HepG2 (cell line): ENCODE measurements around the gene VGF. TPM values are rescaled to one million over a fixed set of nuclear protein-coding genes. Genes with fewer than 3 reads are reported as not detected.

Experiments
- CEBPG ChIP-seq: IDR thresholded peaks from 2 replicates; pipeline ENCODE4 v1.6.1; 2016
- FOXJ3 ChIP-seq: sonication (generic); formaldehyde crosslinking; IDR thresholded peaks from 2 replicates; pipeline ENCODE4 v1.4.0; 2020; ENCODE audit warnings: missing genetic modification reagents, mild to moderate bottlenecking, borderline replicate concordance
- FOXK1 ChIP-seq: sonication (generic); formaldehyde crosslinking; IDR thresholded peaks from 2 replicates; pipeline ENCODE4 v1.4.0; 2020; ENCODE audit warnings: low read depth, missing genetic modification reagents, borderline replicate concordance
- GABPB1 ChIP-seq: IDR thresholded peaks from 2 replicates; pipeline ENCODE4 v1.6.1; 2016; ENCODE audit warnings: mild to moderate bottlenecking, missing genetic modification reagents, moderate library complexity, missing compliant biosample characterization
- GTF3A ChIP-seq: sonication (generic); formaldehyde crosslinking; conservative IDR thresholded peaks from 2 replicates; pipeline ENCODE4 v1.4.0; 2020; ENCODE audit warnings: mild to moderate bottlenecking, missing genetic modification reagents
- IKZF4 ChIP-seq: sonication (generic); formaldehyde crosslinking; IDR thresholded peaks from 2 replicates; pipeline ENCODE4 v1.5.1; 2020; ENCODE audit warnings: borderline replicate concordance, mild to moderate bottlenecking, low read depth, missing genetic modification reagents; ENCODE audit errors: not compliant biosample characterization
- MAZ ChIP-seq, 2 experiments: sonication (generic) in 1 of 2; formaldehyde crosslinking in 1 of 2; IDR thresholded peaks; 2 replicates each; pipeline versions ENCODE4 v1.5.0 to v1.6.1; 2012 to 2020; ENCODE audit warnings: low read depth in 2 of 2, mild to moderate bottlenecking in 2 of 2, borderline replicate concordance in 1 of 2, improper control_type of control experiment in 1 of 2, low read length in 1 of 2, missing genetic modification reagents in 1 of 2, moderate library complexity in 1 of 2
- MED8 ChIP-seq: sonication (generic); formaldehyde crosslinking; IDR thresholded peaks from 2 replicates; pipeline ENCODE4 v1.8.1; 2023; ENCODE audit warnings: mild to moderate bottlenecking, missing genetic modification reagents; ENCODE audit not compliant: insufficient replicate concordance
- MYC ChIP-seq: sonication (generic); formaldehyde crosslinking; IDR thresholded peaks from 2 replicates; pipeline ENCODE4 v1.9.0; 2021; ENCODE audit warnings: missing genetic modification reagents, borderline replicate concordance
- POLR2AphosphoS2 ChIP-seq: IDR thresholded peaks from 2 replicates; pipeline ENCODE4 v1.6.1; 2011; ENCODE audit warnings: low read depth, low read length, improper control_type of control experiment
- POLR2AphosphoS5 ChIP-seq: IDR thresholded peaks from 2 replicates; pipeline ENCODE4 v1.6.1; 2012; ENCODE audit warnings: low read depth, low read length
- RARA ChIP-seq: IDR thresholded peaks from 2 replicates; pipeline ENCODE4 v1.6.1; 2016; ENCODE audit warnings: missing genetic modification reagents, missing compliant biosample characterization
- RELA ChIP-seq: sonication (generic); formaldehyde crosslinking; IDR thresholded peaks from 2 replicates; pipeline ENCODE4 v1.4.0; 2020; ENCODE audit warnings: missing genetic modification reagents
- SALL2 ChIP-seq: sonication (generic); formaldehyde crosslinking; IDR thresholded peaks from 2 replicates; pipeline ENCODE4 v1.8.1; 2023; ENCODE audit warnings: mild to moderate bottlenecking, missing genetic modification reagents, inconsistent platforms
- SCMH1 ChIP-seq: sonication (generic); formaldehyde crosslinking; IDR thresholded peaks from 2 replicates; pipeline ENCODE4 v1.9.0; 2021; ENCODE audit warnings: missing genetic modification reagents, mild to moderate bottlenecking, borderline replicate concordance
- SP140L ChIP-seq: sonication (generic); formaldehyde crosslinking; IDR thresholded peaks from 2 replicates; pipeline ENCODE4 v1.4.0; 2020; ENCODE audit warnings: missing genetic modification reagents, borderline replicate concordance
- STAG1 ChIP-seq: sonication (generic); formaldehyde crosslinking; IDR thresholded peaks from 2 replicates; pipeline ENCODE4 v1.4.0; 2020; ENCODE audit warnings: missing genetic modification reagents
- TEAD3 ChIP-seq: optimal IDR thresholded peaks from 2 replicates; pipeline ENCODE3; 2016; ENCODE audit warnings: borderline replicate concordance
- TOE1 ChIP-seq: sonication (generic); formaldehyde crosslinking; IDR thresholded peaks from 2 replicates; pipeline ENCODE4 v1.4.0; 2020; ENCODE audit warnings: mild to moderate bottlenecking, missing genetic modification reagents
- ZBTB21 ChIP-seq: sonication (generic); formaldehyde crosslinking; IDR thresholded peaks from 2 replicates; pipeline ENCODE4 v1.4.0; 2020; ENCODE audit warnings: missing genetic modification reagents
- ZNF564 ChIP-seq: sonication (generic); formaldehyde crosslinking; IDR thresholded peaks from 2 replicates; pipeline ENCODE4 v1.8.1; 2023; ENCODE audit warnings: mild to moderate bottlenecking, missing genetic modification reagents
- ZNF607 ChIP-seq: sonication (generic); formaldehyde crosslinking; IDR thresholded peaks from 2 replicates; pipeline ENCODE4 v1.5.1; 2020; ENCODE audit warnings: missing genetic modification reagents, mild to moderate bottlenecking, borderline replicate concordance
- ZNF710 ChIP-seq: sonication (generic); formaldehyde crosslinking; IDR thresholded peaks from 2 replicates; pipeline ENCODE4 v1.5.0; 2020; ENCODE audit warnings: mild to moderate bottlenecking, missing genetic modification reagents, borderline replicate concordance
- polyA plus RNA-seq, 8 experiments: library from polyadenylated mRNA; depleted of rRNA in 3 of 8; stranded (reverse) in 7 of 8; unstranded in 1 of 8; fragments of >200 nt; fragmentation: Illumina TruSeq in 4 of 8; extraction: Trizol in 4 of 8; gene quantifications; 2 replicates each; pipeline versions ENCODE4 v1.2.1 to v1.2.3, GENCODE V29; 2011 to 2016; ENCODE audit warnings: low read depth in 4 of 8, missing spikeins in 1 of 8, mixed read lengths in 1 of 8; ENCODE audit not compliant: insufficient read depth in 1 of 8
- total RNA-seq, 5 experiments: library from RNA; depleted of rRNA; stranded (reverse); fragments of >200 nt; fragmentation: Illumina TruSeq; extraction: Trizol; gene quantifications; 2 replicates each; pipeline ENCODE4 v1.2.3, GENCODE V29; 2016; ENCODE audit warnings: low read depth in 1 of 5
- TF ChIP-seq, protein P1 (sequence below): sonication (generic); formaldehyde crosslinking; IDR thresholded peaks from 2 replicates; pipeline ENCODE4 v1.9.0; 2021; ENCODE audit warnings: missing genetic modification reagents, mild to moderate bottlenecking, borderline replicate concordance
- TF ChIP-seq, protein P2 (sequence below): sonication (generic); formaldehyde crosslinking; IDR thresholded peaks from 2 replicates; pipeline ENCODE4 v1.8.0; 2022; ENCODE audit warnings: missing genetic modification reagents, low read depth, mild to moderate bottlenecking, borderline replicate concordance

VGF gene
- total and polyA plus RNA-seq, 2 of the 13 experiments (the other 11 are each of a cell fraction or from before 2014, with no cell fraction given) = 0.12 to 0.46 TPM

- TF ChIP-seq ZNF564 (CRISPR knock-in tag) = peak; percentile 74
- no peak for TF ChIP-seq IKZF4 (CRISPR knock-in tag)
- TF ChIP-seq POLR2AphosphoS5 = peak; percentile 99
- peak; percentile 95 for TF ChIP-seq RARA (CRISPR knock-in tag)
- peak; percentile 60; the same call in 1 of the 2 replicates for TF ChIP-seq MYC
- TF ChIP-seq RELA (CRISPR knock-in tag) = peak; percentile 42; the same call in 1 of the 2 replicates
- TF ChIP-seq STAG1 = peak; percentile 18; the same call in 1 of the 2 replicates
- TF ChIP-seq MAZ (IDR thresholded peaks at IDR 0.05; ENCODE audit: borderline replicate concordance, low read depth, low read length) = peak; percentile 86
- TF ChIP-seq MAZ (CRISPR knock-in tag; IDR thresholded peaks at IDR 0.05; ENCODE audit: low read depth) = peak; percentile 71
- TF ChIP-seq, protein P1, sequence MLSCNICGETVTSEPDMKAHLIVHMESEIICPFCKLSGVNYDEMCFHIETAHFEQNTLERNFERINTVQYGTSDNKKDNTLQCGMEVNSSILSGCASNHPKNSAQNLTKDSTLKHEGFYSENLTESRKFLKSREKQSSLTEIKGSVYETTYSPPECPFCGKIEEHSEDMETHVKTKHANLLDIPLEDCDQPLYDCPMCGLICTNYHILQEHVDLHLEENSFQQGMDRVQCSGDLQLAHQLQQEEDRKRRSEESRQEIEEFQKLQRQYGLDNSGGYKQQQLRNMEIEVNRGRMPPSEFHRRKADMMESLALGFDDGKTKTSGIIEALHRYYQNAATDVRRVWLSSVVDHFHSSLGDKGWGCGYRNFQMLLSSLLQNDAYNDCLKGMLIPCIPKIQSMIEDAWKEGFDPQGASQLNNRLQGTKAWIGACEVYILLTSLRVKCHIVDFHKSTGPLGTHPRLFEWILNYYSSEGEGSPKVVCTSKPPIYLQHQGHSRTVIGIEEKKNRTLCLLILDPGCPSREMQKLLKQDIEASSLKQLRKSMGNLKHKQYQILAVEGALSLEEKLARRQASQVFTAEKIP (CRISPR knock-in tag) = no peak
- peak; percentile 16; the same call in 1 of the 2 replicates for TF ChIP-seq FOXJ3
- peak; percentile 53 for TF ChIP-seq MED8 (CRISPR knock-in tag)
- TF ChIP-seq GABPB1 (CRISPR knock-in tag) = no peak; the same call in 1 of the 2 replicates
- peak; percentile 20; the same call in 1 of the 2 replicates for TF ChIP-seq ZNF710 (CRISPR knock-in tag)
- peak; percentile 49; the same call in 1 of the 2 replicates for TF ChIP-seq FOXK1 (CRISPR knock-in tag)
- no peak for TF ChIP-seq SCMH1
- TF ChIP-seq POLR2AphosphoS2 = no peak
- 0 out of 2 replicates have a peak, but pooled peaks have one; percentile 16 for TF ChIP-seq SALL2
- peak; percentile 99 for TF ChIP-seq TEAD3 (CRISPR knock-in tag)
- 0 out of 2 replicates have a peak, but pooled peaks have one; percentile 40 for TF ChIP-seq TOE1
- TF ChIP-seq, protein P2, sequence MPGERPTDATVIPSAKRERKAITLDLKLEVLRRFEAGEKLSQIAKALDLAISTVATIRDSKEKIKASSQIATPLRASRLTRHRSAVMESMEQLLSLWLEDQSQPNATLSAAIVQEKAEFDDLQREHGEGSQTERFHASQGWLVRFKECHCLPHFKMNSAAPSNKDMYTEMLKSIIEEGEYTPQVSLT (CRISPR knock-in tag) = no peak
- 0 out of 2 replicates have a peak, but pooled peaks have one; percentile 29 for TF ChIP-seq CEBPG (CRISPR knock-in tag)
- no peak for TF ChIP-seq GTF3A (CRISPR knock-in tag)
- peak; percentile 29; the same call in 1 of the 2 replicates for TF ChIP-seq SP140L (CRISPR knock-in tag)
- TF ChIP-seq ZBTB21 (CRISPR knock-in tag) = 0 out of 2 replicates have a peak, but pooled peaks have one; percentile 31
- peak; percentile 42; the same call in 1 of the 2 replicates for TF ChIP-seq ZNF607 (CRISPR knock-in tag)
Observed at GRCh38 chr7:101200862-101201599, 35.7 kb upstream of the VGF start, which contains the start of gene MOGAT3 (continued).
